NCI-H524 (cell line): ENCODE measurements around the gene APBB1IP.
"Not testable (repeated sequence)": the region's sequence is repeated elsewhere in the genome, so short reads cannot be mapped to it uniquely, and the experiment has no call there.

ENCODE experiments used
- DNase-seq, 2 experiments: peaks; one replicate each; lab custom pipeline; 2025; lab: John Stamatoyannopoulos, UW

Gene APBB1IP

DNA sequence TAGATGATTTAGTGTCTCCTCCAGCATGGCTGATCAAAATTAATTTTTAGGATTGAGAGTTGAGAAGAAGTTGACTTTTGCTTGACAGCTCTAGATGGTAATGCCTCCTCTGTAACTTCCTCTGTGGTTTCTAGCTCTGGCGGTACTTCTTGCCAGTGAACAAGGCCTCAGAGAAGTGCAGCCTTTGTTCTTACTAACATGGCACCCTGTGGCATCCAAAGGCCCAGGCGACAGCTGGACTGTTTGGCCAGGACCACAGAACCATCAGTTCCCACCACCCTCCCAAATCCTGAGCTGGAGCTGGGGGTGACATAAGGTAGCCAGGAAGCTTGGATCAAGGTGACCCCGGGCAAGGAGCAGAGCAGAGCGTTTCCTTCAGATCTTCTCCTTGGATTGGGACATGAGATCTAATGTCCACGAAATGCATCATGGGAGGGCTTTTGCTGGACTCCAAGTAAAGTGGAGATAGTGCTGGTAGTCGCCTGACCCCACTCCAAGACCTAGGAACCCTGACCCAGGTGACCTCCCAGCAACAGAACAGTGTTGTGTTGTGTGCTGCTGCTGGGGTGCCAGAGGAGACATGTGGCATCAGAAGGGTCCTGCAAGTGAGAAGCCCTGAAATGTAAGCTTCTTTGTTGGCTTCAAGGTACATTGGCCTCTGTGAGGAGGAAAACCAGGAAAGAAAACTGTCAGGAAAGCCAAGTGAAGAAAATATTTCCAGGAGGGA lies 41.8 kb downstream of the APBB1IP start:
- DNase-seq, result no peak

DNA sequence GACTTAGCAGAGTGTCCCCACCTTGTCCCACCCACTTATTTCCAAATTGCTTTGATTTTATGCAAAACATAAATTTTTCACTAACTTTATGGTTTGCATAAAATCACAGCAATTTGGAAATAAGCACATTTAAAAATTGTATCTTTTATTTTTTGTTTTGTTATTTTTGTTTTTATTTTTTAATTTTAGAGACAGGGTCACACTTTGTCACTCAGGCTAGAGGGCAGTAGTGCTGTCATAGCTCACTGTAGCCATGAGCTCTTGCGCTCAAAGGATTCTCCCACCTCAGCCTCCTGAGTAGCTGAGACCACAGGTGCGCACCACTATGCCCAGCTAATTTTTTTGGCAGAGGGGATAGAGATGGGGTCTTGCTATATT lies 43.2 kb downstream of the APBB1IP start:
- no peak for DNase-seq

DNA sequence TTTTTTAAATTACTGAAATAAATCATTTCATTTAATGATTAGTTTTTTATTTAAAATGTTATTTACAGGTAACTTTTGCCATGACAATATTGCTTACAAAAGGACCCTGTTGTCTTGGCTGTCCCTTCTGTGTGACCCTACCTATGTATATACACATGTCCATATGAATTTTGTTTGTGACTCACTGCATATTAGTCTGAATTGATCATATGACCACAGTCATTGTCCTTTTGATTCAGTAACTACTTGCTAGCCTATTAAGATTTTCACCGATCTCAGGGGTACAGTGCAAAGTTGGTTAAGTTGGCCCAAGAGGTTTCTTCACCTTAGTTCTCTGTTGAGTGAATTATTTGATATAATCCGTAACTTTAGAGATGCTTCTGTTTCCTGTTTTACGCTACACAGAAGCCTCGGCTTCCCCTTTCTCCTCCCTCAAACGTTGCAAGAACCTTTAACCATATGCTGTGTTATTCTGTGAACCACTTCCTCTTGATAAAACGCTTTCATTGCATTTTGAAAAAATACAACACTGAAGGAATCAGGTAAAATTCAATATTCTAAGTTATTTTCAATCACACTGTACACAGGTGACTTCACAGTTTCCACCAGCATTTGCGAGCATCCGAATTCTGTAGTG lies 43.9 kb downstream of the APBB1IP start:
- DNase-seq, result no peak

DNA sequence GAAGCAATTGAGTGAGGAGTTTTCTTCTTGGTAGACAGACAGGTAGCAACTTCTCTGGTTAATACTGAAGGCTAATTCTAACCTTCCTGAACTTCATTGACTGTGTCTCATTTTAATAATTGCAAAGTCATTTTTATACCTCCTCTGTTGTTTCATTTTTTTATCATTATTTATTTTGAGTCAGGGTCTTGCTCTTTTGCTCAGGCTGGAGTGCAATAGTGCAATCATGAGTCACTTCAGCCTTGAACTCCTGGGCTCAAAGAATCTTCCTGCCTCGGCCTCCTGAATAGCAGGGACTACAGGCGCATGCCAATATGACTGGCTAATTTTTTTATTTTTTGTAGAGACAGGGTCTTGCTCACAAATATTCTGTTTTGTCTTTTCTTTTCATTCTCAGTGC lies 45.4 kb downstream of the APBB1IP start:
- DNase-seq, result no peak

DNA sequence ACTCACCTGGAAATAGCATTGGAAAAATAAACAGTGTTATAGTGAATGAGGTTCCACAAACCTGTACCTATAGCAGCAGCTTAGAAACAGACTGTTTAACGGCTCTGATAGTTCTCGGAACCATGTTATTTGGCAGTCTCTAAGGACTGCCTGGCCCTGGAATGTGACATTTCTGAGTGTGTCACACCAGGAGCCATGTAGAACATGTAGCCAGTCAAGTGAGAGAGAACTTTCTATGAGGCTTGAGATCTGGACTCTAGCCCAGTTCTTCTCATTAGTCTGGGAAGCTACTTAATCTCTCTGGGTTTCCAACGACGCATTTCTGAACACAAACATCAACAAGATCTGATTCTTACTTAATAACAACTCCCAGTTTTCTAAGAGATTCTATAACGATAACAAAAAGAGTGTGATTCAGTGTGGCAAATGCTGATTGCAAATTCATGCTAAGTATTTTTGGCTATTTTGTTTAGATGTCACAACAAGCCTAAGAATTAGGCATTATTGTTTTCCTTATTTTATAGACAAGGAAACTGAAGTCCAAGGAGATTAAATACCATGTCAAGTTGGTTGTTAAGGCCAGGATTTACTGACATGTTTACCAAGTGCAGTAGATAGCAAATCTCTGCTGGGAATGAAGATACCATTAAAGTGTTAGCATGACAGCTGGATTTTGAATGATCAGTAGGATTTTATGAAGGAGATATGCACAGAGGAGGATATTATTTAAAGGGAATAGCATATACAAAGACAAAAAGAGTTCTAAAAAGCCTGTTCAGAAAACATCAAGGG lies 47.2 kb downstream of the APBB1IP start:
- no peak for DNase-seq

DNA sequence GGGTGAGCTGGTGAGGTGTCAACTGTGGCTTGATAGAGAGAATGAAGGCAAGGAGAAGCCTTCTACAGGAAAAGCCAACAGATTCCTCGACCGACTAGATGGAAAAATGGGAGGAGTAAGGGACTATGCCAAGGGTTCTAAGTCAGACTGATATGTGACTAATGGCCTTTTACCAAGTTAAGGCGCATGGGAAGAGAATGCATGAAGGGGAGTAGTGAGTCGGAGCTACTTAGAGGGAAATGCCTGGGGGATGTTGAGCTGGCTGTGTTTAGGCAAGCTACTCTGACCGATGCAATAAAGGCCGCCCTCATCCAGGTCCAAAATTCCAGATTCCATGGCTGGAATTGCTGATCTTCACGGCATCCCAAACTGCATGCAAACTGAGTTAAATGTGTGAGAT lies 48.2 kb downstream of the APBB1IP start:
- no peak for DNase-seq

DNA sequence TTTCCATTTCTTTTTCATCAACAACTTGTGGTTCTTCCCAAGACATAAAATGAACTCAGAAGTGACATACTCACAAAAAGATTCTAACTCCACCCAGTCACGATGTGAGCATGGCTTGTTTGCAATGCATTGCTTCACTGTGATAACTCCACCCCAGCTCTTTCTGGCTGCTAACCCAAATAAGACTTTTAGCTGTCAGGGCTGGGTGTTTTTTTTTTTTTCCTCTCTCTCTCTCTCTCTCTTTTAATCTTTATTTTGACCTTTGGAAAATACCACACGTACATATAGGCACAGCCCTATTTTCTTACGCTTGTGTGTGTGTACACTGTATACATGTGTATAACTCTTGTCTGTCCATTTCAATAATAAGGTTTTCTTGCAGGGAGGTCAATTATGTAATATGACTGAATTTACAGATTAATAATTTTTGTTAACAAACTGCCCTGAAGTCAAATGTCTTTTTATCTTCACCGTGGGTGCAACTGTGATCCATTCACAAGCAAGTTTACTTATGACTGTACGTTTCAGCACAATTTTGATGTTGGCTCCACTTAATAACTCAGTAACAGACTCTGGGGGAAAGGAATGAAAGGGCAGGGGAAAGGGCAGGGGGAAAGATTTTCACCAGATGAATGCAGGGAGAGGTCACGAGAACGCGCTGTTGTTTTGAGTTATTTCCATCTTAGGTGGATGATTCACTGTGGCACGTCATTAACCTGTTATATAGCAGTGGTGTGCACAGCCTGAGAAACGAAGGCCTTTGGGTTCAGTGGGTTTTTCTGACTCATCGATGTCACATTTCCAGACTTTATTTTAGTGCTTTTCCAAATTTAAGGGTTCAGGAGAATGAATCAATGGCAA lies 49.1 kb downstream of the APBB1IP start:
- DNase-seq, result no peak

DNA sequence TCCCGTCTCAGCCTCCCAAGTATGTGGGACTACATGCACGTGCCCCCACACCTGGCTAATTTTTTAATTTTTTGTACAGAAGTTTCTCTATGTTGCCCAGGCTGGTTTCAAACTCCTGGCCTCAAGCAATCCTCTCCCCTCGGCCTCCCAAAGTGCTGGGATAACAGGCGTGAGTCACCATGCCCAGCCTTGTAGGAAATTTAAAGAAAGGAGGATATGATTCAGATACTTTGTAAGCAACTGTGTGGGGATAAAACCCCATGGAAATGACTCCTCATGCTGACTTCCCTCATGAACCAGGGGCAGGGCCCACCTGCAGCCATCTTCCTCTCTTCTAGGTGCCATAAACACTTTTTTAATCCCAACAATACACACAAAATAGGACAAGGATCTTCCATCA lies 50.2 kb downstream of the APBB1IP start:
- DNase-seq, result no peak

DNA sequence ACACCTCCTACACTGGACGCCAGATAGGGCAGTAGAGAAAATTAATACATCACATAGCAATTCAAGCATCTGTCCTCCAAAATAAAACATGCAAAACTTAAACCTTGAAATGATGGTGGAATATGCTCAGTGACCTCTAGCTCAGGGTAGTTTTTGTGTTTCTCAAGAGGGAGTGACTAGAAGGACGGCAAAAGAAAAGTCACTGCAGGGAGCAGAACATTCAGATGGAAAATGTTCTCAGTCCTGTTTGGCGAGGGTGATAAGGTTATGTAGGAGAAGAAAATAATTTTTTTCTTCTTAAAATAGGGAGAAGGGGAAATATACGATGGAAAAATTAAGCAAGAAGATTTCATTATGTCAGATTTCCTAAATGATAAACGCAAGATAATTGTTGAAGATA lies 50.9 kb downstream of the APBB1IP start:
- DNase-seq, result no peak

DNA sequence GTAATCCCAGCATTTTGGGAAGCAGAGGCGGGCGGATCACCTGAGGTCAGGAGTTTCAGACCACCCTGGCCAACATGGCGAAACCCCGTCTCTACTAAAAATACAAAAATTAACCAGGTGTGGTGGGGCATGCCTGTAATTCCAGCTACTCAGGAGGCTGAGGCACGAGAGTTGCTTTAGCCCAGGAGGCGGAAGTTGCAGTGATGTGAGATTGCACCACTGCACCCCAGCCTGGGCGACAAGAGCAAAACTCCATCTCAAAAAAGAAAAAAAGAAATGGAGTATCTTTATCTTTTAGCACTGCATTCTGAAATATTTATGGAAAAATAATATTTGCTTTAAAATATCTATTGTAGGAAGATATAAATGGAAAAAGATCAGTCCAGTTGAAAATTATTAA lies 52.2 kb downstream of the APBB1IP start:
- DNase-seq, result not testable (repeated sequence)

DNA sequence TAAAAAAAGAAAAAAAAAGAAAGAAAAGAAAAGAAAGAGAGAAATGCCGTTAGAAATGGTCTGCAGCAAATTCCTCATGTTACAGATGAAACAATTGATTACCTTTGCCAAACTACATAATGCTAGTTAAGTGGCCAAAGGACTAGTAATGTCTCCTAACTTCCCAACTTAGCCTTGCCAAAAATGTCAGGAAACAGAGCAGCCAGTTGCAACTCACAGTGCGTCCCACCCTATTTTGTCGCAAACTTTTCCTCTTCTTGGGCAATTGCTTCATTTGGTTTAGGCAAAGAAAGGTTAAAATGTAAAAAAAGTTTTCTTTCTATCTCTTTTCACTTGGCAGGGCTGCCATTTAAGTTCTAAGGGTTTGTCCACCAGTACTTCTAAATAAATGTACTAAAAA lies 53.1 kb downstream of the APBB1IP start:
- no peak for DNase-seq

DNA sequence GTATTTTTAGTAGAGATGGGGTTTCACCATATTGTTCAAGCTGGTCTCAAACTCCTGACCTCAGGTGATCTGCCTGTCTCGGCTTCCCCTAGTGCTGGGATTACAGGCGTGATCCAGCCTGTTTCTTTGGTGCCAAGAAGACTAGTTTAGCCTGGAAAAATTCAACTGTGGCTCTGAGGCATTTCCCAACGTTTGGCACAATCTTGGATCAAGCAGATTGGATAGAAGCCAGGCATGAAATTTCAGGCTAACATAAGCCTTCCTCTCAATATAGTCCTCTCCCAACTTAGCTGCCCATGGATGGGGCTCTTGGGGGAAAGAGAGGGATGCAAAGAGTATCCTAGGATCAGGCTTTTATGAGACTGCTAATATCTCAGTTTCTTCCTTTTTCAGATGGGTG lies 53.8 kb downstream of the APBB1IP start:
- DNase-seq, result no peak

DNA sequence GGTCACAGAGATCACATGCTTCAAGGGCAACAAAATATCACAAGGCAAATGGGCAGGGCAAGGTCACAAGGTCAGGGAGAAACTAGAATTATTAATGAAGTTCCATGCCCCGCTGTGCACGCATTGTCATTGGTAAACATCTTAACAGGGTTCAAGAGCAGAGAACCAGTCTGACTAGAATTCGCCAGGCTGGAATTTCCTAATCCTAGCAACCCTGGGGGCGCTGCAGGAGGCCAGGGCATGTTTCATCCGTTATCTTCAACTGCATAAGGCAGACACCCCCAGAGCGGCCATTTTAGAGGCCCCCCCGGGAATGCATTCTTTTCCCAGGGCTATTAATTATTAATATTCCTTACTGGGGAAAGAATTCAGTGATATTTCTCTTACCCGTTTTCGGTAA lies 54.6 kb downstream of the APBB1IP start:
- not testable (repeated sequence) for DNase-seq

DNA sequence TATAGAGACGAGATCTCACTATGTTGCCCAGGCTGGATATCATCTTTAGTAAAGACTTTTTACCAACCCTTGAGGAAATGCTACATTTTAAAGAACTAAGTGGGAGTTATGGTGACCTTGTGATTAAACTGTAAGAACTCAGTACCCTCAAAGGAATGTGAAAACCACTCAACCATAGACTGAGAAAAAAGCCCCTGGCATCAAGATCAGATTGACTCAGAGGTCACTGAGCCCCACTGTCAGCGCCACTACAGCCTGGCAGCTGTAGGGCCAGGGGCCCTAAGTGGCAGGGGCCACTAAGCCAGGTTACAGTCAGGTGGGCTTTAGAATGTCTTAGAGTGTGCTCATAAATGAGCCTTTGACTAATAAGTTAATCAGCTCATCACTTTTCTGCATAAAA lies 55.9 kb downstream of the APBB1IP start:
- DNase-seq, result no peak

DNA sequence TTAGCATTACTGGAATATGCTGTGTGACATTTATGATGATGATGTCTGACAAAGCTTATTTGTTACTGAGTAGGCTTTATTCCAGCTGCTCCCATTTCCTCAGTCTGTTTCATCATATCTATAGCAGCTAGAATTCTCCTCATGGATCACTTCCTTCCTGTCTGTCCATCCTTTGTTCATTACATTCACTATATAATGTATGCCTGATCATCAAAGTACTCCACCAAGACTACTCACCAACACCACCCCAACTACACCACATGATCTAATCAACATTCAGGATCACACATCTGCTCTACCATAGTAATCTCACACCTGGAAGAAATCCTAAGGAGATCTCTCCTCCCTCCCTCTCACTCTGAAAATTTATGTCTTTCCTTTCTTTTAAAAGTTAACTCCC lies 61.3 kb downstream of the APBB1IP start:
- no peak for DNase-seq

DNA sequence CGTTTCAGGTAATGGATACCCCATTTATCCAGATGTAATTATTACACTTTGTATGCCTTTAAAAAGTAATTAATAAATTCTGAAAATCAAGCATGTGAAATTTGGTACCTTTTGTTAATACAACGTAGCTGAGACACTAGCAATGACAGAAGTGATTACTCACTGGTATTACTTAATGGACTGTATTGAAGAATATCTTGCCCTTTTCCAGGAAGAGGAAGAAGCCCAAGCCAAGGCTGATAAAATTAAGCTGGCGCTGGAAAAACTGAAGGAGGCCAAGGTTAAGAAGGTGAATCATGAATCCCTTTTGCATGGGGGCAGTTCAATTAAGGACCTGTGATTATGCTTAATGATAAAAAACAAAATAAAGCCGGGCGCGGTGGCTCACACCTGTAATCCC lies 64.8 kb downstream of the APBB1IP start:
- DNase-seq, result no peak

DNA sequence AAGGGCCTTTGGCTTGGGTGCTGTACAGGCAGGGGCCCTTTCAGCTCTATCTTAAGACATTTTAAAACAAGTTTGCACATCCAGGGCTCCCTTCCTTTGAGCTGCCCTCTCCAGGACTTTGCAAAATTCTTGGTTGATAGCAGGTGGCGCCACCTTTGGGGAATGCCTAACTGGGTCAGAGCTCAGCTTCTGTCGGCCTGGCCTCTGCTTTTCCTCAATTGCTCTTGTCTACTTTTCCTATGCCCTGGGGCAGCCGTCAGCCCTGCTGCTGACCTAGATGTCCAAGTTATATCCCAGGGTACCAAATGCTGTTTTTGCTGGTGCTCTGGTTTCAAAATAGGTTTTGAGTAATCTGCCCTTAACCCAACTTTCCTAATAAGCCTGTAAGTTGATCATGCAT lies 65.8 kb downstream of the APBB1IP start:
- no peak for DNase-seq

DNA sequence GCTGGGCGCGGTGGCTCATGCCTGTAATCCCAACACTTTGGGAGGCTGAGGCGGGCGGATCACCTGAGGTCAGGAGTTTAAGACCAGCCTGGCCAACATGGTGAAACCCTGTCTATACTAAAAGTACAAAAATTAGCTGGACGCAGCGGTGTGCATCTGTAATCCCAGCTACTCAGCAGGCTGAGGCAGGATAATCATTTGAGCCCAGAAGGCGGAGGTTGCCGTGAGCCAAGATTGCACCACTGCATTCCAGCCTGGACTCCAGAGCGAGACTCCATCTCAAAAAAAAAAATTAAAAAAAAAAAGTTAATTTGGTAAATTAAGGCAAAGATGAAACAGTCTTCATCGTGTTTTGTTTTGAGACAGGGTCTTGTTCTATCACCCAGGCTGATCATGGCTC lies 66.3 kb downstream of the APBB1IP start:
- DNase-seq, result not testable (repeated sequence)

DNA sequence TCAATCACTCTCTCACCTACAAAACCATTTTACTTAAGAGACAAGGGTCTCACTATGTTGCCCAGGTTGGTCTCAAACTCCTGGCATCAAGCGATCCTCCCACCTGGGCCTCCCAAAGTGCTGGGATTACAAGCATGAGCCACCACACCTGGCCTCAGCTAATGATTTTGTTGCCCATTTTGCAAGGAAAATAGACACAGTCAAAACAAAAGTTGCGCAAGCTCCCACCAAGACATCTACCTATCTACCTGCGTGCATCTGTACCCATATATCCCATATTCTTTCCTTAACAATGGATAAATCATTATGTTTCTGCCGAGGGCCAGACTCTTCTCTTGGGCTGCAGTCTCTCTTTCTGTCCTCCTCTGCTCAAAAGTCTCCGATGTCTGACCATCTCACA lies 67.3 kb downstream of the APBB1IP start:
- no peak for DNase-seq

DNA sequence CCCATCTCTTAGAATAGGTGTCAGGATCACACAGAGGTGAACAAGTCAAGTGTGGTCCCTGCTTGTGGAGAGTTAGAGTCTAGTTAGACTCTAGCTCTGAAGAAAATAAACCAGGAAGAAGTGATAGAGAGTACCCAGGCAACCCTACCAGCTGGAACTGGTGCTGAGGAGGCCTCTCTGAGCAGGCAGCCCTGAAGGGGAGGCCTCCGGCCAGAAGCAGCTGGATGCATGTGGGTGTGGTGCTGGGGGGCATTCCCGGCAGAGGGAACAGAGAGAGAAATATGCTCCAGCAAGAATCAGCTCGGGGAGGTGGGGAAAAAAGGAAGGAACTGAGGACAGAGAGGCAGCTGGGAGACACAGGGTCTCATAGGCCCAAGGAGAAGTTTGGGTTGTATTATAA lies 68.6 kb downstream of the APBB1IP start:
- DNase-seq, result no peak

DNA sequence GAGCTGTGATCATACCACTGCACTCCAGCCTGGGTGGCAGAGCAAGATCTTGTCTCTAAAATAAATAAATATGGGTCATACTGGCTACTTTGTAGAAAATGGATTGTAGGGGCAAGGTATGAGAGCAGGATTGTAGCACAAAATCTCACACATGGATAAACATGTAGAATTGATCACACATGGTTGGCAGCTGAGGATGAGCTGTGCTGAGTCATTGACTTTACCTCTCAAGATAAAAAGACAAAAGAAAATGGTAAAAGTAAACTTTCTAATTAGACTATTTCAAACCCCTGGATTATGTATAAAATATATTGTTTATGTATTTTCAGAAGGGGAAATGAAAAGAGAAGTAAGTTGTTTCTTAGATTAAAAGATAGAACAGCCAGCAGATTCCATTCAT lies 69.3 kb downstream of the APBB1IP start:
- no peak for DNase-seq

DNA sequence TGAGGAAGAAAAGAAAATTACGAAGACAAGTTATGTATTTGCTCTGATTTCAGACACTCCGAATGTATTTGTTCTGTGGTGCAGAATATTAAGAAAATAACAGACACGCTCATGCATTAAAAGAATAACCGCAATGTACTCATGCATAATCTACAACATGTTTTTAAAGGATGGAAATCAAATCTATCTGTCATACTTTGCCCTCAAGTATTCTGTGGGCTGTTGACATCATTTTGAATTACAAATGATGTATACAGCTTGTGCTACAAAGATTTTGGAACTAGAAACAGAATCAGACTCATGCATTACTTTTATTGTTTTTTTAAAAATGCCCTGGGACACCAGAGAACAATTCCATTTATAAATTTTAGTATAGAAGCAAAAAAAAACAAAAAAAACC lies 69.9 kb downstream of the APBB1IP start:
- DNase-seq, result no peak
